K562 (cell line): ENCODE measurements around the gene SVIL. TPM values are rescaled to one million over a fixed set of nuclear protein-coding genes. Genes with fewer than 3 reads are reported as not detected.
A peak's percentile ranks its signal among the peaks of the same experiment; 100 is the strongest.

Source experiments
- ATF4 ChIP-seq: fragments of 450-650 bp; formaldehyde crosslinking; IDR thresholded peaks from 2 replicates; pipeline ENCODE4 v1.4.0; 2022; ENCODE audit warnings: mild to moderate bottlenecking, moderate library complexity
- CXXC5 ChIP-seq: fragments of 250-450 bp; sonication (Bioruptor Pico); IDR thresholded peaks from 2 replicates; pipeline ENCODE4 v1.8.0; 2022; ENCODE audit warnings: inconsistent platforms, mild to moderate bottlenecking, moderate library complexity
- ETS2 ChIP-seq: IDR thresholded peaks from 2 replicates; pipeline ENCODE4 v1.6.1; 2016; ENCODE audit warnings: borderline replicate concordance, missing genetic modification characterization, mild to moderate bottlenecking, moderate library complexity, missing compliant biosample characterization; ENCODE audit not compliant: poor library complexity, severe bottlenecking
- HDAC1 ChIP-seq, 2 experiments: fragments of 450-650 bp; IDR thresholded peaks; 2 replicates each; pipeline ENCODE4 v1.6.1; 2016 to 2017; ENCODE audit warnings: inconsistent platforms in 1 of 2, mild to moderate bottlenecking in 1 of 2, moderate library complexity in 1 of 2
- HDAC2 ChIP-seq: fragments of 450-650 bp; IDR thresholded peaks from 2 replicates; pipeline ENCODE4 v1.6.1; 2016; ENCODE audit warnings: mild to moderate bottlenecking
- HNRNPH1 ChIP-seq: fragments of 200-400 bp; formaldehyde crosslinking; optimal IDR thresholded peaks from 2 replicates; pipeline ENCODE3; 2017; ENCODE audit warnings: low read depth, mild to moderate bottlenecking, low read length, moderate library complexity
- L3MBTL2 ChIP-seq: fragments of 450-650 bp; IDR thresholded peaks from 2 replicates; pipeline ENCODE4 v1.6.1; 2016; ENCODE audit warnings: mild to moderate bottlenecking, moderate library complexity
- MBD1 ChIP-seq: fragments of 250-450 bp; sonication (Bioruptor Pico); IDR thresholded peaks from 2 replicates; pipeline ENCODE4 v1.8.0; 2022; ENCODE audit warnings: inconsistent platforms
- RBM15 ChIP-seq: fragments of 200-400 bp; formaldehyde crosslinking; IDR thresholded peaks from 2 replicates; pipeline ENCODE4 v1.6.1; 2018; ENCODE audit warnings: mild to moderate bottlenecking, low read length, moderate library complexity; ENCODE audit not compliant: insufficient read depth
- U2AF2 ChIP-seq: fragments of 200-400 bp; formaldehyde crosslinking; optimal IDR thresholded peaks from 2 replicates; pipeline ENCODE3; 2017; ENCODE audit warnings: low read depth, mild to moderate bottlenecking, low read length
- ZBTB40 ChIP-seq, 2 experiments: fragments of 450-650 bp in 1 of 2; sonication (generic) in 1 of 2; formaldehyde crosslinking in 1 of 2; IDR thresholded peaks; 2 replicates each; pipeline versions ENCODE4 v1.7.1 to v1.9.0; 2016 to 2022; ENCODE audit warnings: inconsistent platforms in 1 of 2, mild to moderate bottlenecking in 1 of 2, missing genetic modification reagents in 1 of 2
- ZNF175 ChIP-seq: fragments of 200-800 bp; sonication (Bioruptor generic); IDR thresholded peaks from 2 replicates; pipeline ENCODE4 v1.6.1; 2016; ENCODE audit warnings: low read depth, mild to moderate bottlenecking, missing genetic modification characterization, missing compliant biosample characterization
- ZNF232 ChIP-seq: sonication (generic); formaldehyde crosslinking; IDR thresholded peaks from 2 replicates; pipeline ENCODE4 v1.8.0; 2022; ENCODE audit warnings: mild to moderate bottlenecking, missing genetic modification reagents
- ZNF431 ChIP-seq: sonication (generic); formaldehyde crosslinking; IDR thresholded peaks from 2 replicates; pipeline ENCODE4 v1.8.0; 2022; ENCODE audit warnings: mild to moderate bottlenecking, missing genetic modification reagents
- ZNF586 ChIP-seq: fragments of 450-650 bp; formaldehyde crosslinking; conservative IDR thresholded peaks from 2 replicates; pipeline ENCODE4 v1.4.0; 2020; ENCODE audit warnings: mild to moderate bottlenecking, moderate library complexity
- polyA plus RNA-seq, 8 experiments: library from polyadenylated mRNA; depleted of rRNA in 4 of 8; stranded (reverse) in 5 of 8; unstranded in 3 of 8; fragments of >200 nt; fragmentation: Nextera tagmentation in 2 of 8; fragmentation: Illumina TruSeq in 1 of 8; extraction: Ambion mirVana in 2 of 8; extraction: Trizol in 1 of 8; gene quantifications; 2 replicates each; pipeline versions ENCODE4 v1.2.1 to v1.2.3, GENCODE V29; 2011 to 2014; ENCODE audit warnings: inconsistent platforms in 1 of 8, missing spikeins in 1 of 8
- total RNA-seq, 7 experiments: library from RNA; depleted of rRNA in 6 of 7; stranded (reverse); fragments of >200 nt in 6 of 7; fragmentation: Illumina TruSeq in 2 of 7; extraction: Trizol in 2 of 7; gene quantifications; 2 replicates each; pipeline versions ENCODE4 v1.2.1 to v1.2.3, GENCODE V29; 2011 to 2021; ENCODE audit warnings: low replicate concordance in 1 of 7

SVIL gene
- total and polyA plus RNA-seq, 9 of the 15 experiments (the other 6 are each of a cell fraction or from before 2014, with no cell fraction given), result under 0.01 to 0.18 (median 0.05) TPM; not detected in 3

- TF ChIP-seq HDAC2, result 0 out of 2 replicates have a peak, but pooled peaks have one; percentile 59
- no peak for TF ChIP-seq RBM15
- TF ChIP-seq ZNF431 (CRISPR knock-in tag), result 0 out of 2 replicates have a peak, but pooled peaks have one; percentile 30
- peak; percentile 90 for TF ChIP-seq L3MBTL2
- TF ChIP-seq ETS2, result no peak
- TF ChIP-seq ATF4, result no peak
- peak in 1 of 2 experiments; percentile 90; a peak in 2 of 4 replicates for TF ChIP-seq HDAC1 (IDR thresholded peaks at IDR 0.05)
- TF ChIP-seq U2AF2, result no peak
- 0 out of 2 replicates have a peak, but pooled peaks have one; percentile 21 for TF ChIP-seq ZBTB40 (IDR thresholded peaks at IDR 0.05)
- TF ChIP-seq ZBTB40 (CRISPR knock-in tag; IDR thresholded peaks at IDR 0.05), result no peak
- no peak for TF ChIP-seq HNRNPH1
- TF ChIP-seq ZNF175 (CRISPR knock-in tag), result no peak
- TF ChIP-seq CXXC5 (CRISPR knock-in tag), result peak; percentile 66
- no peak for TF ChIP-seq ZNF232 (CRISPR knock-in tag)
- no peak for TF ChIP-seq ZNF586
- peak; percentile 56; the same call in 1 of the 2 replicates for TF ChIP-seq MBD1
These were observed 225.3 kb downstream of the SVIL start (continued) for GRCh38 chr10:29409241-29410054.
